Gastroesophageal sphincter (tissue), 3 donors: ENCODE results near the gene CEL.

Experiments
- CTCF ChIP-seq, 4 experiments: fragments of 200-600 bp in 2 of 4; fragments of 450-650 bp in 2 of 4; sonication (generic) in 1 of 4; IDR thresholded peaks; one replicate each; pipeline ENCODE4 v1.5.1; 2017 to 2019; ENCODE audit warnings: antibody characterized with exemption in 4 of 4, mild to moderate bottlenecking in 2 of 4, moderate library complexity in 2 of 4
- EP300 ChIP-seq: sonication (generic); formaldehyde crosslinking; IDR thresholded peaks from one replicate; pipeline ENCODE4 v1.6.1; 2017; ENCODE audit warnings: antibody characterized with exemption, mild to moderate bottlenecking
- POLR2A ChIP-seq, 2 donors: fragments of 450-650 bp; IDR thresholded peaks; one replicate each; pipeline ENCODE4 v1.6.1; 2017; ENCODE audit warnings: antibody characterized with exemption in 2 of 2, mild to moderate bottlenecking in 2 of 2, moderate library complexity in 1 of 2
- POLR2AphosphoS5 ChIP-seq: sonication (generic); formaldehyde crosslinking; IDR thresholded peaks from one replicate; pipeline ENCODE4 v1.6.1; 2017; ENCODE audit warnings: antibody characterized with exemption

- TF ChIP-seq CTCF (IDR thresholded peaks at IDR 0.05), result no peak
- TF ChIP-seq POLR2AphosphoS5, result no peak
- TF ChIP-seq EP300, result no peak
- no peak for TF ChIP-seq POLR2A (IDR thresholded peaks at IDR 0.05)
These were observed 11.0 kb upstream of the CEL start for GRCh38 chr9:133050781-133051180.
